ENCODE results near the gene MMP14.
"Not testable (repeated sequence)": the region's sequence is repeated elsewhere in the genome, so short reads cannot be mapped to it uniquely, and the experiment has no call there.

MMP14 gene

GRCh38 chr14:22836301-22837113 is at the start of gene MMP14:
TSS of gene MMP14 (plus strand) at chr14:22836585. CDS start at chr14:22836818, 233 bp downstream.
- no peak for DNase-seq

- DNase-seq, result no peak
These were observed 49.7 kb upstream of the MMP14 start for GRCh38 chr14:22786685-22787084.

- no peak for DNase-seq
These were observed 45.1 kb upstream of the MMP14 start for GRCh38 chr14:22791301-22791700.

GRCh38 chr14:22792158-22792557 is 44.2 kb upstream of the MMP14 start:
- no peak for DNase-seq

- not testable (repeated sequence) for DNase-seq
These were observed 42.8 kb upstream of the MMP14 start for GRCh38 chr14:22793550-22793949.

GRCh38 chr14:22793976-22794375 is 42.4 kb upstream of the MMP14 start:
- no peak for DNase-seq

- no peak for DNase-seq
These were observed 41.8 kb upstream of the MMP14 start for GRCh38 chr14:22794551-22794951.

- DNase-seq, result no peak
These were observed 40.2 kb upstream of the MMP14 start for GRCh38 chr14:22796087-22796707.

GRCh38 chr14:22797017-22797917 is 39.1 kb upstream of the MMP14 start:
- no peak for DNase-seq

- DNase-seq, result no peak
These were observed 37.9 kb upstream of the MMP14 start for GRCh38 chr14:22798528-22798927.

GRCh38 chr14:22800346-22800745 is 36.0 kb upstream of the MMP14 start:
- no peak for DNase-seq

GRCh38 chr14:22801716-22802115 is 34.7 kb upstream of the MMP14 start:
- DNase-seq, result no peak

GRCh38 chr14:22802860-22803686 is 33.3 kb upstream of the MMP14 start:
- DNase-seq, result no peak

GRCh38 chr14:22803687-22803974 is 32.8 kb upstream of the MMP14 start:
- no peak for DNase-seq

GRCh38 chr14:22805235-22805634 is 31.1 kb upstream of the MMP14 start:
- not testable (repeated sequence) for DNase-seq

GRCh38 chr14:22807432-22808087 is 28.8 kb upstream of the MMP14 start:
- no peak for DNase-seq

- DNase-seq, result no peak
These were observed 27.8 kb upstream of the MMP14 start for GRCh38 chr14:22808388-22809209.

- DNase-seq, result no peak
These were observed 24.7 kb upstream of the MMP14 start for GRCh38 chr14:22811722-22812121.

GRCh38 chr14:22812744-22813143 is 23.6 kb upstream of the MMP14 start:
- DNase-seq, result no peak

- DNase-seq, result no peak
These were observed 23.2 kb upstream of the MMP14 start for GRCh38 chr14:22813145-22813544.

GRCh38 chr14:22814373-22814772 is 22.0 kb upstream of the MMP14 start:
- no peak for DNase-seq

Measured in stimulated activated CD8-positive, alpha-beta memory T cell treated with anti-CD3 and anti-CD28 coated beads, Interleukin-4, amount 100 ng/mL, for 48 hours (primary cell).